Measurements from ENCODE around the gene CAV2. TPM values are rescaled to one million over a fixed set of nuclear protein-coding genes. Genes with fewer than 3 reads are reported as not detected.
"Not testable (repeated sequence)": the region's sequence is repeated elsewhere in the genome, so short reads cannot be mapped to it uniquely, and the experiment has no call there.

Gene CAV2
- total and polyA plus RNA-seq, 2 experiments from 2014 or later: 9.9 to 17.4 TPM

DNA sequence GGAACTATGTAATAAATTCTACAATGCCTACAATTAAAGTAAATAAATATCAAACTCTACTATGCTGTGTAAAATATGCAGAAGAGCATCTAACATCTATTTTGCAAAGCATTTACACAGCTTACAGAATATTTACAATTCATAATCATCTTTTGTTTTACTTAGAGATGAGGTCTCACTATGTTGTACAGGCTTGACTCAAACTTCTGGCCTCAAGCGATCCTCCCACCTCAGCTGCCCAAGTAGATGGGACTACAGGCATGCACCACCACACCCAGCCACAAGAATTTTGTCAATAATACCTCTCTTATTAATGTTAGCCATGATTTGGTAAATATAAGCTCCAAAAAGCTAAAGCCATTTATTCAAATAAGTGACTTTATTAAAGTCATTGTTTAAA lies 21.9 kb upstream of the CAV2 start:
- DNase-seq (ENCODE audit: low read depth in 1 of 2, low spot score in 1 of 2): no peak
- TF ChIP-seq CTCF (IDR thresholded peaks at IDR 0.05; ENCODE audit: low read depth, low read length): no peak
- Histone ChIP-seq H3K4me3 (no peak overlapping the region), H3K9me3 (ENCODE audit: low read depth) (no peaks in the 10 kb centered on the region), H3K27me3 (no peaks in the 10 kb centered on the region), H3K36me3 (no peaks in the 10 kb centered on the region), H3K4me1 (ENCODE audit: low read depth) (no peaks in the 10 kb centered on the region), H3K27ac (no peak overlapping the region)

DNA sequence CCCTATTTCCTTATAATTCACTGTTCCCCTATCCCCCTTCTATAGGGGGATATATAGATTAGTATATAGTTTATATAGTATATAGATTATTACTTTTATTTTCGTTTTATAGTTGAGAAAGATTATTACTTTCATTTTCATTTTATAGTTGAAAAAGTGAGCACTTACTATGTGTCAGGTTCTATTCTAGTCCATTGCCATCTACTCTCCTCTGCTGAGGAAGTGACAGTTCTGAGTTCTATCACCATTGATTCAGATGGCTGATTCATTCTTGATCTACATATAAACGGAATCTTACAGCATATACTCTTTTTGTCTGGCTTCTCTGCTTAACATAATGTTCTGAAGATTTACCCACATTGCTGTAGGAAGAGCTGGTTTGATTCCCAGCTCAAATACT lies 20.7 kb upstream of the CAV2 start:
- Histone ChIP-seq H3K36me3 (no peaks in the 10 kb centered on the region), H3K9me3 (ENCODE audit: low read depth) (no peaks in the 10 kb centered on the region), H3K27ac (no peak overlapping the region), H3K27me3 (no peaks in the 10 kb centered on the region), H3K4me1 (ENCODE audit: low read depth) (no peaks in the 10 kb centered on the region), H3K4me3 (no peak overlapping the region)
- DNase-seq (ENCODE audit: low read depth in 1 of 2, low spot score in 1 of 2): no peak
- TF ChIP-seq CTCF (IDR thresholded peaks at IDR 0.05; ENCODE audit: low read depth, low read length): no peak

GRCh38 chr7:116483271-116483942 lies 16.1 kb upstream of the CAV2 start:
- Histone ChIP-seq H3K36me3 (no peaks in the 10 kb centered on the region), H3K9me3 (ENCODE audit: low read depth) (no peaks in the 10 kb centered on the region), H3K4me3 (no peak overlapping the region), H3K27me3 (no peaks in the 10 kb centered on the region), H3K27ac (no peak overlapping the region), H3K4me1 (ENCODE audit: low read depth) (no peaks in the 10 kb centered on the region)
- no peak for DNase-seq (ENCODE audit: low read depth in 1 of 2, low spot score in 1 of 2)
- TF ChIP-seq CTCF (IDR thresholded peaks at IDR 0.05; ENCODE audit: low read depth, low read length): no peak

- DNase-seq (ENCODE audit: low read depth in 1 of 2, low spot score in 1 of 2); H3K36me3 ChIP-seq; H3K4me1 ChIP-seq (ENCODE audit: low read depth); H3K27ac ChIP-seq; H3K27me3 ChIP-seq; H3K4me3 ChIP-seq; H3K9me3 ChIP-seq (ENCODE audit: low read depth): not testable (repeated sequence)
Measured at GRCh38 chr7:116484389-116484788, 15.1 kb upstream of the CAV2 start.

DNA sequence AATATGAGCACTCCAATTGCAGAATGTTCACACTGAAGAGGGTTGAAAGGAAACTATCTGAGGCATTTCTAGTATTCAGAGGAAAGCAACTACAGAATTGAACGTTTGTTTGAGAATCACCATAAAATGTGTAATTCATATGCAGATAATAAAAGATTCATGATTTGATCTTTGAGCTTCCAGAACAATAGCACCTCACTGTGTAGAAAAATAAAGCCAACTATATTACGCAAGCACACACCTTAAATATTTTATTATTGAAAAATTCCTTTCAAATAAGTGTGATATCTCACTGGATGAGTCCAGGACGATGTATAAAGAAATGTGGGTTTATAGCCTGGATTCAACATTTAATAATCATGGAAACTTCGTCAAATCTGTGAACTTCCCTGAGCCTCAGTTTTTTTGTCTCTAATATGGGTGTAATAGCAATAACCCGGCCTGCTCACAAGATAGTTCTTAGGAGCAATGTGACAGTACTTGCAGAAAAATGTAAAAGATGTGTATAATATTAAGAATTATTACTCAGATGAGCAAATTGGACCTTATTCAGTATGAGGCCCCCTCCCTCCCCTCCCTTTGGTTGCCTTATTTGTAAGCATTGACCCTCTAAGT lies 11.5 kb upstream of the CAV2 start:
- TF ChIP-seq CTCF (IDR thresholded peaks at IDR 0.05; ENCODE audit: low read depth, low read length): no peak

DNA sequence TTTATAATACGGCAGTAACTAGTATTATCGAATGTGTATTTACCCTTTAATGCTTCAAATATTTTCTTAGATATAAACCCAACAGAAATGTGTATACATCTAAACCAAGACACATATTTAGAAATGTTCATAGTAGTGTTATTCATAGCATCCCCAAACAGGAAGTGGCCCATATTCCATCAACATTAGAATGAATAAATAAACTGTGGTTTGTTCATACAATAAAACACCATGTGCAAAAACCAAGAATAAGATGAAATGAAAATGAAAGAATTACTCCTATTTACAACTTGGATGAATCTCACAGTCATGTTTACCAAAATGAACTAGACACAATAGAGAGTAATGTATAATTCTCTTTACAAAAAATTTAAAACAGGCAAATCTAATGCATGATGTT lies 9.2 kb upstream of the CAV2 start:
- no peak for TF ChIP-seq CTCF (IDR thresholded peaks at IDR 0.05; ENCODE audit: low read depth, low read length)
- DNase-seq (ENCODE audit: low read depth in 1 of 2, low spot score in 1 of 2): no peak
- H3K36me3 ChIP-seq: no peaks in the 10 kb centered on the region
- H3K27me3 ChIP-seq: no peaks in the 10 kb centered on the region
- H3K27ac ChIP-seq: no peak overlapping the region
- H3K4me3 ChIP-seq: no peak overlapping the region
- no peaks in the 10 kb centered on the region for H3K4me1 ChIP-seq (ENCODE audit: low read depth)
- no peaks in the 10 kb centered on the region for H3K9me3 ChIP-seq (ENCODE audit: low read depth)

More for the DNA sequence above, 11.5 kb upstream of the CAV2 start:
- Histone ChIP-seq H3K36me3 (no peaks in the 10 kb centered on the region), H3K4me3 (no peak overlapping the region), H3K9me3 (ENCODE audit: low read depth) (no peaks in the 10 kb centered on the region), H3K4me1 (ENCODE audit: low read depth) (no peaks in the 10 kb centered on the region), H3K27me3 (no peaks in the 10 kb centered on the region), H3K27ac (no peak overlapping the region)
- no peak for DNase-seq (ENCODE audit: low read depth in 1 of 2, low spot score in 1 of 2)
